22Rv1 (cell line): ENCODE measurements around the gene NCS1.

ENCODE experiments used
- H3K27ac ChIP-seq: fragments of 450-650 bp; 2 replicates; pipeline ENCODE4 v1.5.1; 2017
- ZFX ChIP-seq: fragments of 450-650 bp; IDR thresholded peaks from 2 replicates; pipeline ENCODE4 v1.6.1; 2017; ENCODE audit warnings: antibody characterized with exemption, borderline replicate concordance
- TF ChIP-seq, protein P1 (sequence below): fragments of 450-650 bp; IDR thresholded peaks from 2 replicates; pipeline ENCODE4 v1.5.1; 2017; ENCODE audit warnings: mild to moderate bottlenecking

NCS1 gene

DNA sequence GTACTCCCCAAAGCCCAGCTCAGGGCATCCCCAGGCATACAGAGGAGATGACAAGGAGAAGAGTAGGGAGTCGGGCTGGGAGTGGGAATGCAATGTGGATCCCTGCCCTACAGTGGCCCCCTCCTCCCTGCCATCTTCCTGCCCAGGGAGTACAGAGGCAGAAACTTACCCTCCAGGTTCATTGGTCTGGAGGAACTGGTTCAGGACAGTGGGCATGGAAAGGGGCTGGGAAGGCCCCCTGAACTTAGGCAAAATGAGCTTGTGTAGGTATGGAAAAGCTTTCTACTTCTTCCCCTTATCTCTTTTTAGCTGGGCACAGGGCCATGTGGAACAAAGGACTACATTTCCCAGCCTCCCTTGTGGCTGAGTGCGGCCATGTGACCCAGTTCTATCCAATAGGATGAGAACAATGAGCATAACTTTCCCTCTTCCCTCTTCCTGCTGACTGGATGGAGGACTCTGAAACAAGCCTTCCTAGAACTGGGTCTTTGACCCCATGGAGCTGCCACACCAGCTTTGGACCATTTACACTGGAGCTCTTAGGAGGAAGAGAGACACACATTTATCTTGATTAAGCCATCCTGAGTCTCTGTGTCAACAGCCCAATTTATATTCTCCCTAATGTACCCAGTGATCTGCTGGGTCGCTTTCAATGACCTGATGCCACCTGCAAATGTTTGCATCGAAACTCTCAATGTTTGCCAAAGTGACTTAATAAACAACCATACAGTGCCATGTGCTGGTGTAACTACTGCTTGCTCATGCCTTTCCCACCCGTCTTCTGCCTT is 68.4 kb downstream of the NCS1 start:
- no peak for TF ChIP-seq ZFX
- TF ChIP-seq, protein P1, sequence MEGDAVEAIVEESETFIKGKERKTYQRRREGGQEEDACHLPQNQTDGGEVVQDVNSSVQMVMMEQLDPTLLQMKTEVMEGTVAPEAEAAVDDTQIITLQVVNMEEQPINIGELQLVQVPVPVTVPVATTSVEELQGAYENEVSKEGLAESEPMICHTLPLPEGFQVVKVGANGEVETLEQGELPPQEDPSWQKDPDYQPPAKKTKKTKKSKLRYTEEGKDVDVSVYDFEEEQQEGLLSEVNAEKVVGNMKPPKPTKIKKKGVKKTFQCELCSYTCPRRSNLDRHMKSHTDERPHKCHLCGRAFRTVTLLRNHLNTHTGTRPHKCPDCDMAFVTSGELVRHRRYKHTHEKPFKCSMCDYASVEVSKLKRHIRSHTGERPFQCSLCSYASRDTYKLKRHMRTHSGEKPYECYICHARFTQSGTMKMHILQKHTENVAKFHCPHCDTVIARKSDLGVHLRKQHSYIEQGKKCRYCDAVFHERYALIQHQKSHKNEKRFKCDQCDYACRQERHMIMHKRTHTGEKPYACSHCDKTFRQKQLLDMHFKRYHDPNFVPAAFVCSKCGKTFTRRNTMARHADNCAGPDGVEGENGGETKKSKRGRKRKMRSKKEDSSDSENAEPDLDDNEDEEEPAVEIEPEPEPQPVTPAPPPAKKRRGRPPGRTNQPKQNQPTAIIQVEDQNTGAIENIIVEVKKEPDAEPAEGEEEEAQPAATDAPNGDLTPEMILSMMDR: no peak
- no peak overlapping the region for H3K27ac ChIP-seq

DNA sequence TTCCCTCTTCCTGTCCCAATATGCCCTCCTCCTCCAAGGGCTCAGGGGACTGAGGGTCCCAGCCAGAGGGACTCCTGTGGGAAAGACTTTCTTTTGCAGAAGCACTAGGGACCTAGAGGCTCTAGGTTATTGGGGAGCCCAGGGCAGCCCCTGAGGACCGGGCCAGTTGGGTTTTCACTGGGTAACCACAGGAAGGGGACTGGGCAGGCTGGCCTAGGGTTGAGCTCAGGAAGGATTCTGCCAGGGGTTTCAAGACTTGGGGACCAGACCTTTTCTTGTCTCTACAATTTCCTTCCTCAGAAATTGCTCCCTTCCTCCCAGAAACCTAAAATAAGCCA is 69.0 kb downstream of the NCS1 start:
- H3K27ac ChIP-seq: no peak overlapping the region
- TF ChIP-seq ZFX: no peak
- TF ChIP-seq, protein P1: no peak

DNA sequence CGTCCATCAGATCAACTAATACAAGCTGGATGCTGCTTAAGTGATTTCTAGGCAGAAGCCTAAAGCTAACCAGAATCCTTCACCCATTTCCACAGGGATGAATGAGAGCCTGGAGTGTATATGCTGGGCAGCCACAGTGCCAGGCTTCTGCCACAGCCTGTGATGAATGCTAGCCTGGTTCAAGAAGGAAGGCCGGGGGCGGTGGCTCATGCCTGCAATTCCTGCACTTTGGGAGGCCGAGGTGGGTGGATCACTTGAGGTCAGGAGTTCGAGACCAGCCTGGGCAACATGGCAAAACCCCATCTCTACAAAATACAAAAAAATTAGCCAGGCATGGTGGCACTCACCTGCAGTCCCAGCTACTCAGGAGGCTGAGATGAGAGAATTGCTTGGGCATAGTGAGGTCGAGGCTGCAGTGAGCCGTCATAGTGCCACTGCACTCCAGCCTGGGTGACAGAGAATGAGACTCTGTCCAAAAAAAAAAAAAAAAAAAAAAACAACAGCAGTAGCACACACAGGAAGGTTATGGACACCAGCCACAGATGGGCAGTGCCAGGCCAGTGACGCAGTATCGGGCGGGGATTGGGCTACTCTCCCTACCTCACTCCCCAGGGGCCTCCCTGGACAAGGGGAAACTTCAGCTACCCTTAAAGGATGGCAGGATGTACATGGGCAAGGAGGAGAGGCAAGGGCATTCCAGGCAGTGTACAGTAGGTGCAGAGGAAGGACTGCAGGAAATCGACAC is 70.2 kb downstream of the NCS1 start:
- peak overlapping the region; percentile 63 for H3K27ac ChIP-seq
- TF ChIP-seq ZFX: no peak
- TF ChIP-seq, protein P1: no peak

DNA sequence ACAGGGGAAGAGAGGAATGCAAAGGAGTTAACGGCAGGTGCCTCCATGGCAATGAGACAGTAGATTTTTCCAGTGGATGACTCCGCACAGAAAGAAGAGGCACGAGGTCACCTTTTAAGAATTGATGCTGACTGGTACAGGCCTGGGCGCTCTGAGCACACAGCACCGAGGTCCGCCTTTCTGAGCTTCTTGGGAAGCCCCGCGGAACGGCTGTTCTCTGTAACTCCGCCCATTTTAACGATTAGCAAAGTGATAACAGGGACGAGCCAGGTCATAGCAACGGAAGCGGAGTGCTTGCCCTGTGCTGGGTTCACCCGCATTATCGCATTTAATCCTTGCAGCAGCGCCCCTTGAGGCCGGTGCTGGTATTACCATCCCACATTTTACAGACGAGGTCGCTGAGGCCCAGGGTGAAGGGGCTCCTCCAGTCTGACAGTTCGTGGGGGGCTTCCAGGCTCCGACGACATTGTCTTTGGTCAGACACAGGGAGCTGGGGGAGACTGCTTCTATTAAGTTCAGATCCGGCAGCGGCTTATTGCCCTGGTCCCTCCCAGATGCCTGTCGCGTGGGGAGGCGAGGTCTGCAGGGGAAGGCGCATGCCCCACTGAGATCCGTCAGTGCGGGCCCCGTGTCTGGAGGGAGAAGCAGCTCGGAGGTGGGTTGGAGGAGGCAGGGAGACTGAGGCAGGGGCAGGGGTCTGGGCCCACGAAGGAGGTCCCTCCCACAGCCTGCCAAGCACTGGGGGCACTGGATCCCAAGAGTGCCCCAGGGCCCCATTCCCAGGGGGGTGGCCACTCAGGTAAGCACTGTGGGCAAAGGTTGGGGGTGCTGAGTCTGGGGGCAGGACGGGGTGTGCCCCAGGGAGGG is 71.0 kb downstream of the NCS1 start:
- no peak for TF ChIP-seq ZFX
- TF ChIP-seq, protein P1: peak; percentile 95
- H3K27ac ChIP-seq: peak overlapping the region; percentile 63

DNA sequence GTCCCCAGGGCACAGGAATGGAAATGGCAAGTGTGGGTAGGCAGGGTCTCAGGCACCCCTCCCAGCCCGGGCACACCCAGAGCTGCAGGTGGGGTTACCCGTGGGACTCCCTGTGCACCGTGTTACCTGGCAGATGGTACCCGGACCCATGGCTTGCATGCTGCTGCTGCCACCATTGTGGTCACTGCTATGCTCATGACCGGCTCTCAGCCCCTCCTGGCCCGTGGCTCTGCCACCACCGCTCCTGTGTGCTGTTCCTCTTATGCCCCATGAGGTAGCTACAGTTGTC is 71.6 kb downstream of the NCS1 start:
- no peak for TF ChIP-seq ZFX
- TF ChIP-seq, protein P1: no peak
- no peak overlapping the region for H3K27ac ChIP-seq

DNA sequence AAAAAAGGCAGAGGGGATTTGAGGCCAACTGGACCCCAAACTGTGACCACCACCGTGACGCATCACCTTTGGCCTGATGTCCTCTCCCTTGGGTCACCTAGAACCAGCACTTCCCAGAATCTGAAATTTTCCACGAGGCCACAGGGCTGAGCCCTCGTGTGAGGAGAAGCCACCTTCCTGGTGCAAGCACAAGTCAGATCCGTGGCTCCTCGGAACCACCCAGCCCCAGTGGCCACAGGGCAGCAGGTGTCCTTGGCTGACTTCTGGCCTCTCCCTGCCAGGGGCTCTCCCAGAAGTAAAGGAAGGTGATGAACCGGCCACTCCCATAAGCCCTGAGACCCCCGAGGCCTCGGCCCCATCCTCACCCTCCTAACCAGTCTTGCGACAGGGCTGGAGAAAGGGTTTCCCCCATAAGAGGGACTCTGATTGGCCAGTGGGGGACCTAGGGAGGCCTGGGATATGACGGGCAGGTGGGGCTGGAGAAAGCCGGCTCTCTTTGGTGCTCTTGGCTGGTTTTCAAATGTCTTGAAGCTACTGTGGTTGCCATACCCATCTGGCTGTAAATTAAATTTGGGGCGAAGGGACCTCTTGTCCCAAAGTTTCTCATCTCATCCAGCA is 72.5 kb downstream of the NCS1 start:
- no peak overlapping the region for H3K27ac ChIP-seq
- TF ChIP-seq, protein P1: no peak
- no peak for TF ChIP-seq ZFX
